Activated CD8-positive, alpha-beta memory T cell treated with anti-CD3 and anti-CD28 coated beads for 1 hour (primary cell): ENCODE data around the gene NPVF.

Experiments
- DNase-seq, 2 donors: peaks; one replicate each; pipeline ENCODE4 v3.0.0-alpha.2; 2020; ENCODE audit warnings: low read depth in 1 of 2; ENCODE audit errors: extremely low read depth in 1 of 2

The NPVF gene, protein sequence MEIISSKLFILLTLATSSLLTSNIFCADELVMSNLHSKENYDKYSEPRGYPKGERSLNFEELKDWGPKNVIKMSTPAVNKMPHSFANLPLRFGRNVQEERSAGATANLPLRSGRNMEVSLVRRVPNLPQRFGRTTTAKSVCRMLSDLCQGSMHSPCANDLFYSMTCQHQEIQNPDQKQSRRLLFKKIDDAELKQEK

DNA sequence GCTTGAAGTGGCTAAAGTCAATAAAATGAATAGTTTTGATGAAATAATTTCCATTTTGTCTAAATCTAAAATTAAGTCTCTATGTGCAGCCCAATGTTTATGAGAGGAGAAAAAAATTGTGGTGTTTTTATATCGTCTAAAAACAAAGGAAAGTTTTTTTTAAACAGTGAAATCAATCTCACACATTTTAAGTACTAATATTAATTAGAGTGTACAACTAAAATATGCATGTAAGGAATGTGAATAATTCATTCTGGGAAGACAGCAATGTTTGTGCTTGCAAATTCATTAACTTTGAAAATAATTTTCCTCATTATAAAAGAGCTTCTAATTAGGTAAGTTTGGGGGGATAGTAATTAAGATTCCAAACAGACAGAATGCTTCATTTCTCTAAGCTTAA, at the start of gene NPVF:
Gene NPVF (minus strand): TSS at position 101 of the 400 bp plus-strand sequence. CDS start 47 bp downstream, at position 54.
- DNase-seq, result no peak

DNA sequence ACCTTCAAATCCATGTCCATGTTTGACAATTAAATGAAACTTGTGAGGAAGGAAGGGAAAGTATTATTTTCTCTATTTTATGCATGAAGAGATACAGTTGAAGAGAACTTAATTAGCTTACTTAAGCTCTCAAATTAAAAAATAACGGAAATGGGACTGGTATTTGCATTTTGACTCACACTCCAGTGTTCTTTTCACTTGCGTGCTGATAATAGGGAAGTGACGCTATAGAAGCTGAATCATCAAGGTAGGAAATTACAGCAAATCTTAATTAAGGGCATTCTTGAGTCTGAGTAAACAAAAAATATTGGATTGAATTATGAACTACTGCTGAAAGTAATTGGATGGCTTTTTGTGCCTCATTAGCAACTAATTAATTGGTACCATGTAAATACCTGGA, 44.0 kb upstream of the NPVF start:
- no peak for DNase-seq

DNA sequence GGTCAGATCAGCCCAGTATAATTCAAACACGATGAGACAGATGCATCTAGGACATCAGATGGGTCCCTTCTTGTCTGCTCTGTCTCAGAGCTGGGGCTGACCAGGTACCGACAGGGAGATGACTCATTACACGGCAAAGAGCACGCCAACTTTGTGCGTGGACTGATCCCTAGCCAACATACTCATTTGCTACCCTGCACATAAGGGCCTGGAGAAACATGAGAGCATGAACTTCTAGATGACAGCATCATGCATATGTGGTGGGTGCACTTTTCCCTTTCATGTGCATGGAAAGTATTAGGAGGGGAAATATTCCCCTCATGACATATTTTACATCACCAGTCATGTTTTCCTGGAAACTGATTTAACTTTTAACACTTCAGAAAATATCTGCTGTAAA, 35.1 kb upstream of the NPVF start:
- DNase-seq, result no peak

DNA sequence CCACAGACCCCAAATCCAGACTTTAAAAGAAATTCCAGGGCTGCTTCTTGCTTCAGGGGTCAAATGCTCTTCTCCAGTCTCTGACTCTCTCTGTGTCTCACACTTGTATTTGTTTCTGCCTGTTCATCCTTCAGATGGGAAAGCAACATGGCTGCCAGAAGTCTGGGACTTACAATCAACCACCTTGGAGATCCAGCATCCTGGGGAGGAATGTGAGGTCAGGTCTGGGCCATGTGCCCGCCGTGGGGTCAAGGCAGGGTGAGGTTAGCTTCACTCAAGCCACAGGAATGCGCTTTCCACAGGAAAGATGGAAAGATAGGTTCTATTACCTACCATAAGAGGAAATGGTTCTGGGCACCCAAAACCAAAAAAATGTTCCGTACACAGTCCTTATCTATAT, 34.3 kb upstream of the NPVF start:
- no peak for DNase-seq

DNA sequence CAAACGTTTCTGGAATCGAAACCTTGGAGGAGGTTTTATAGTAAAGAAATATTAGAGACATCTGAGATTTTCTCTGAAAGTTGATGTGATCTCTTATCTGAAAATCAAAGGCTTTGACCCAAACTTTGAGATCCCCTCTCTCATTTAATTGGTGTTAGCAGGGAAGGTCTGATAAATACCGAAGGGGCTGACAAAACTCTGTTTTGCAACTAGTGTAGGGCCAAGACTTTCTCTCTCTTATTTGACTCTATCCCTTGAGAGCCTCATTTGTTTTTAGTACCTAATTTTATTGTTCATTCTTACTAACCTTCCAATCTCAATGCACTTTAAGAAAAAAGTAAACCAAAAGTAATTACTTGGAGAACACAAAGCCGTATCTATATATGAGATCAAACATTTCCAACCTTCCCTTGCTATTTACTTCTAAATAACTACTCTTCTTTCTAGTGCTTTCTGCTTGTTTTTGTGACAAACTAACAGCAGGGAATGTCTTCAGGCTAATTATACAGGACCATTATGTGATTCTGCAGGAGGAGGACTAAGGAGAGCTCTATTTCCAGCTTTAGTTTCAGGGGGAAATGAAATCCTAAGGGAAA, 33.4 kb upstream of the NPVF start:
- DNase-seq, result no peak

DNA sequence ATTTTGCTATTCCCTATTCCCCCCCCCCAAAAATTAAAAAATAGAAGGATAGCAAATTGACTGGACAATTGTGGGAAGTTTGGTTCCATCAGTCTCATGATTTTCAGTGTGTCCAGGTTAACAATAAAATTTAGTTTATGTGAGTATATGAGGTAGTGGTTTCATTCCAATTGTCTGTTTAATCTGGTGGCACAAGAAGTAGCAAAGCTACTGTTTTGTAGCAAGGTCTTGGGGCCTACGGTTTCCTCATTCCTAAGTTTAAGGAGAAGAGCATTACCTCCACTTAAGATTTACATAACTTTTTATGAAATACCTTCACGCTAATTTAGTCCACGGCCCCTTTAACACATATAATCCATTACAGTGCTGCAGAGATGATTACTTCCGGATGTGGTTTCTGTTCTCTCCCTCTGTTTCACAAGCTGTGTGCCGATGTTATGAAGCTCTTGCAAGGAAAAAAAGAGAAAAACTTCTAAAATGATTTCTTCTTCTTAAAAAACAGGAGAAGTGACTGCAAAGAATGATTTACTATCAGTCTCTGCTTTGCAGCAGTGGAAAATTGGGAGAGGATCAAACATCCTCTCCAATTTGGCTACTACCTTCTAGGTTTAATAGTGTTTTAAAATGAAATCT, 32.7 kb upstream of the NPVF start:
- no peak for DNase-seq

DNA sequence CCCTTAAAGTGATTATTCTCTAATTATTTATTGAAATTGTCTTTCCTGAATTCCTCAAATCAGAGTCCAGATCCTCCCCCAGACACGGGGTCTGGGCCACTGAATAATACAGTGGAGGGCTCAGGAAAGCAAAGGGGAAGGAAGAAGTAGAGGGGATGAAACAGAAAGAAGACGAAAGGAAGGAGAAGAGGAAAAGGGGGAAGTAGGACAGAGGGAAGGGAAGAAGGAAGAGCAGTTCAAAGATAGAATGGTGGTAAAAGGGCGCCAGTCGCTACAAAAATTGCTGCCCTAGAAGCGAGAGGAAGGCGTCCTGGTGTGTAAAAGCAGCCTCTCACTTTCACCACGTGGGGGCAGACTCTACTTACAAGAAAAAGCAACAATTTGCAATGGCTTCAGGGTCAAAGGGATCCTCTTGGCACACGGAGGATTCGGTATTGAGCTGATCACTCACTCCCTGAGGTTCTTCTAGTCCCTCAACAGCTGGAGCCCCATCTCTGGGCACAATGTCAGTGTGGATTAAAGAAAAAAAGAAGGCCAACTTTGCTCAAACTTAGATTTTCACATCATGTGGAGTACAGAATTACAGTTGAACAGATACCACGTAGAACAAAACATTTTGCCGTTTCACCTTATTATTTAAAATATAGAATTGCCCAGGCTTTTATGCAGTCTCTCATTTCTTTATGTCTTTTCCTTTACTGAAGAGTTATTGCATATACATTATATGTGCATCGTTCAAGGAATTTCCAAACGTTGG, 31.4 kb upstream of the NPVF start:
- DNase-seq, result peak; percentile 21 to 44

DNA sequence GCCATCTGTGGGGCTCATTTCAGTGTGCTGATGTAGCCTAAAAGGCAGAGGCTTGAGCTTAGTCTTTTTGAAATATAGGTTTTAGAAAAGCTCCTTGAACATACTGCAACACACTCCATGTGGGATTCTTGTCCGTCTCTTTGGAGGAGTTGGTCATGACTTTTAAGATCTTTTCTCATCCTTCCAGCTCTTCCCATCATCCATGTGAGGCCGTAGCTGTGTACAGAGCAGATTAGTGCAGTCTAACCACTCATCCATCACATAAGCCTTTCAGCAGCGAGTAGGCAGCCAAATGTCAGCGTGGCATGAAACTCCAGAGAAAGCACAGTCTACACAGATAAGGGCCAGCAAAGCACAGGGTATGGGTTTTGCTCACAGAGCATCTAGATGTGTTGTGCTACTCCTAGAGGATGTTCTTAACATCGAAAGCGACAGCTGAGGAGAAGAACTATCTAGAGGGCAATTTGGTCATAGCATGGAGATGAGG, 28.1 kb upstream of the NPVF start:
- no peak for DNase-seq

DNA sequence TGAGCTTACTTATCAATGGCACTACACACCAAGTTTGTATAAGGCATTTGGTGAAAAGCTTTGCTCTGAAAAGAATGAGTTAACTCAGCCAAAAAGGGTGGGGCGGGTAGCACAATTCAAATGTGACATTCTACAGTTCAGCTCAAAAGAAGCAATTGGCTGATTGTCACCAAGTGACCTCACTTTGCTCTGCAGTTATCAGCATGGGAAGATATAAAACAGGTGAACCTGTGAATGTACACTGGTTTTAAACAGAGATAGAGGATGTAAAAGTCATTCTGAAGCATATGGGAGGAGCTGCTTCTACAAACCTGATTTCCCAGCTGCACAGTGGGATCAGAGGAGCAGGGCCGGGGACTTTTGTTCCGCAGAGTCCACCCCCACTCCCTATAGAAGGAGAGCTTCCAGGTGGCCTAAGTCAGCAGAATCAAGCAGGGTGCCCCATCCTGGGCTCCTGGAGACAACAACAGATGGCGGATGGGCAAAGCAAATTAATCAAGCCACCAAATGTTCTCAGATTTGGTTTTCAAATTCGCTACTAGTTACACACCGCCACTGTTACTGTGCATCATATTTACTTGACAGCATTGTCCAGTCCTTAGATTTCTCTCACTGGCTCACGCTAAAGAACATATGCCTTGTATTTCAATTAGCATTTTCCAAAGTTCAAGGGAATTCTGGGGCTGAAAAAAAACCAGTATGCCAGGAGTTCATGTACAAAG, 27.5 kb upstream of the NPVF start:
- DNase-seq, result no peak

DNA sequence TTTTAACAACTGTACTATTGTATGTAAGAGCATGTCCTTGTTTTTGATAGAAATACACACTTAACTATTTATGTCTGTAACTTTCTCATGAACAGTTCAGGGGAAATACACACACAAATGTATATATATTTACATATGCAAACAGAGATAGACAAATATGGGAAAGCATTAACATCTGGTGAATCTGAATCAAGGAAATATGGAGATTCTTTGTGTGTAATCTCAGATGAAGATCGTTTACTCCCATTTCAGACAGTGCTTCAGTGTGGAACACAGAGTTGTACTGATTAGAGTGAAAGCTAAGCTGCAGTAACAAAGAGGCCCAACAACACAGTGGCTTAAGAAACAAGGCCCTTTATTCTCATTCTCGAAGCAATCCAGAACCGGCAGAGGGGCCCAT, 26.3 kb upstream of the NPVF start:
- DNase-seq, result no peak

DNA sequence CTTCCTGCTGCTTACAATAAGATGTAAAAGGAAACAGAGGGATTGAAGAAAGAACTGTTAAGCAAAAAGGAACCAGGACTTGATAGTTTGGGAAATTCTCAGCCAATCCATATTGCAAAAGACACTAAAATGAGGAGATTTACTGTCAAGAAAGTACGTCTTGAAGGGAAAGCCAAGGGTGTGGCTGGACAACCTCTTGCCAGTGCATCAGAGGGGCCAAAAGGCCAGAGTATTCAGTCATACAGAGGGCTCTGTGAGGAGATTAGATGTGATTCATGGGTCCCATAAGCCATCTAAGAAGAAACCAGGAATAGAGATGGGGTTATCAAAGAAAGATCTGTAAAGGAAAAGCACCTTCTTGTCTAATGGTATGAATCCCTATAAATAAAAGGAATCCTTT, 25.4 kb upstream of the NPVF start:
- no peak for DNase-seq

DNA sequence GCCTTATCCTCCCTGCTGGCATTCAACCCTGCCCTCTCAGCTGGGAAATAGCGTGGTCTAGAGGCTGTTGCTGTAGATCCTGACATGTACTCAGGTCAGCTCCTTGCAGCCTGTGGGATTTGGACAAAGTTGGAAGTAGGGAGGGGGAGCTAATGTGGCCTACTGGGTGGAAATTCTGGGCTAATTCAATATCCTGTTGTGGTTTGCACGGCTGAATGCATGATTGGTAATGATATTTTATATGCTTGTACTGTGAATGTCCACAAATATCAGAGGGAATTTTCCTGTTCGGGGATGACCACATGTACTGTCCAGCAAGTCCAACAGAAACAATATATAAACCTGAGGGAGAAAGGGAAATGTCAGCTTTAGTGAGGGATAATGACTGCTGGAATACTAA, 22.1 kb upstream of the NPVF start:
- no peak for DNase-seq

DNA sequence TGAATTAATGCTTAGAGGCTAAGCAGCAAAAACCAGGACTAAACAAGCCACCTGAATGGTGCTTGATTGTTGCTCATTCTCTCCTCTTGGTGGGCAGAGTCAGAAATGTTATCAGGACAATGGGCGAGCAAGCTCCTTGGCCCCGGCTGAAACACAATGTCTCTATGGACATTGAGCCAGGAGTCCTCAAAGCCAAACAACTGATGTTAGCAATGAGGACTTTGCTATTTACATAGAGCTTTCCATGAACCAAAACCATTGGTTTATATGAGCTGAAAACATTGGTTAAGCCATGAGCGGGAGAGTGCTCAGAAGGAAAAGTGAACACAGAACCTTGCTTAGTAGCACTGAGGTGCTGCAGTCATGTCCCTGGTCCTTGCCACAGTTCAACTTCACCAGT, 21.5 kb upstream of the NPVF start:
- no peak for DNase-seq

DNA sequence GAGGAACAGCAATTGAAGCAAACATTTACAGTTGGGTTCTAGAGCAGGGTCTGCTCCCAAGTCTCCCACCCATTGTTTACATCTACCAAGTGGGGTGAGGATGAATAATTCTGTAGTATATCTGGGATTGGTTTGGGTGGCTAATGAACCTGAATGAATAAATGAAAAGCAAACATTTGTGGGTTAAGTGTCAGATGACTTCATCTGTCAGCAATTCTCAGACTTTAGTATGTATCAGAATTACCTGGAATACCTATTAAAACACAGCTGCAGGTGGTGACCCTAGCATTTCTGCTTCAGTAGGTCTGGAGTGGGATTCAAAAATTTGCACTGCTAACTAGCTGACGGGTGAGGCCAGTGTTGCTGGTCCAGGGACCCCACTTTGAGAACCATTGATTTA, 18.0 kb upstream of the NPVF start:
- DNase-seq, result no peak

DNA sequence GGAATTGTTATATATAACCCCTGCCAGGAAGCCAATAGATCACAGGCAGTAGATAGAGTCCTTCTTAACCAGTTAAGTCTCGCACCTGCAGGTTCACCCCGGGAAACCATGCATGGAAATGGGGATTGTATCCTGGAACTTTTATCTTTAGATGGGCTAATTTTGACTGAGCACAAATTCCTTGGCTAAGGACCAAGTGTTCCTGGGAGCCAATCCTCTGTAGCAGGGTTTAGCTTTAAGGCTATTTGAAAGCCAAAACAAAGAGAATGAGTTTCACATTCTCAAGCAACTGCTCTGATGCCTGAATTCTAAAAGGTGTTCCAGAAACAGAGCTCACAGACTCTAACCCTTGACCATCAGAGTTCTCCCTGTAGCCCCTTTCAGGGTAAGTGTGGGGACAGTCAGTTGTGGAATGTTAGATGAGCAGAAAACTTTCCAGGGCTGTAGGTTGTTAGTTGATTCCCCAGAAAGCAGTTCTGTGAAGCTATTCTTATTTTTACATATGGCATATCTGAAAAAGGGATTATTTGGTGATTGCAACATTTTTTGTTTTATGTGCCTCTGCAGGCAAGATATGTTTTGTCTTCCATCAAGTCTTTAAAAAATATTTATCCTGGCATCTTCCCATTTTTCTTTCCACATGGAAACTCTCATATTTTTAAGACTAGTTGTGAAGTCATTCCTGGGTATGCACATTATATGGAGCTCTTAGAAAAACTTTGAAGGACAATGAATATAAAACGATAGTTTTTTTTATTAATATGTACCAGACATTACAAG, 16.2 kb upstream of the NPVF start:
- DNase-seq, result no peak

DNA sequence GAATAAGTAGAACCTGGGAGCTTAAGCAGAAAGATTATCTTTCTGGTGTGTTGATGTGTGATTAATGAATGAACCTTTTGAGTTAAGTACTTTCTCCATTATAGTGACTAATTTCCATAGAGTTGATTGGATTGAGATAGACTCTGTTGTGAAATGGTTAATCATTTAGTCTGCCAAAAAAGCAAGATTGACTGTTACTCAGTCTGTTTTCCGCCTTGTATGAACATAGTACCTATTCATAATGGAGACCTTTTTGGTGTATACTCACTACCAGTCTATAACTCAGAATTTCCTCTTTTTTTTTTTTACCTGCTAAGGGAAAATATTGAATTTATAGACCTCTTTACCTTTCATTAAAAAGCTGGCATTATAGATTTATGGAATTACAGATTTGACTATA, 14.4 kb upstream of the NPVF start:
- no peak for DNase-seq

DNA sequence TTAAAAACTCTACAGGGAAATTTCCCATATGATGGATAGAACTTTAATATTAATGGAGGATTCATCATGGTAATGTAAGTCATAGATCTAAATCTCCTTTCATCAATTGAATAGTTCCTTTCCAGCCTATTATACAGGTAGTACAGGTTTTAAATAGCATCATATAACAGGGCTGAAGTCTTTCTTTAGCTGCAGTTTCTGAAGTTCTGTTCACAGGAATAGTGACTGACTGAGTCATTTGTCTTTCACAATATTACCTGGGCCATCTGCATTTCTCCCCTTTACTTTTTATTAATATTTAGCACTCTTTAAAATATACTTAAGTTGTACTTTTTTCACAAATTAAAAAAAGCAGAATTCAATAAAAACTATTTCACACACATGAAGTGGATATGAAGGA, 12.6 kb upstream of the NPVF start:
- DNase-seq, result no peak

DNA sequence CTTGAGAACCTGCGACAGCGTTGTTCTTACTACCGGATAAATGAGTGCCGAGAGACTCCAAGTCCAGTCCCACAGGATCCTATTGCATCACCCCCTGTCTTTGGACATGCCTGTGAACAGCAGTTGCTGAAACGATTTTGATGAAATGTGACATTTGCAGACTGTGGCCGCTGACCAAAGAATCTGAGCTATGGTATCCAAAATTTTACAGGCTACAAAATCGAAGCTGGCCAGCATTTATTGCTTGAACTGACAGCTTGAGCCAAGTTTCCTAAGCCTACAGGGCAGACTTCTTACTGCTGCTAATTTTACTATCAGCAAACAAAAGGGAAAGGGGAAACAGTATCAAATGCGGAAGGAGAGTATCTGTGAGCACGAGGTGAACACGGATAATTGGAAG, 12.1 kb upstream of the NPVF start:
- no peak for DNase-seq

DNA sequence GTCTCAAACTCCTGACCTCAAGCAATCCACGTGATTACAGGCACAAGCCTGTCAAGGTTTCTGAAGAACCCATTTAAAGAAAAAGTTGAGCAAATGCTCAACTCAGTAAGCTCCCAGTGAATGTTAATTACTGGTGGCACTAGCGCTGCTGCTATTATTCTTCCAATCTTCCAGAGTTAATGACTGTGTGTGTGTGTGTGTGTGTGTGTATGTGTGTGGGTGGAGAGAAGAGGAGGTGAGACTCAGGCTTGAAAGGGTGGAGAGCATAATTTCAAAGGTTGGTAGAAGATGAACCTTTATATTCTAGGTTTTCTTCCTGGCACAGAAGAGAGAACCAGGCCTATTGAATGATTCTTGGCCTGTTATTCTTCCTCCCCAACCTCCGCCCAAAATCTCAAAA, 11.6 kb upstream of the NPVF start:
- DNase-seq, result no peak

DNA sequence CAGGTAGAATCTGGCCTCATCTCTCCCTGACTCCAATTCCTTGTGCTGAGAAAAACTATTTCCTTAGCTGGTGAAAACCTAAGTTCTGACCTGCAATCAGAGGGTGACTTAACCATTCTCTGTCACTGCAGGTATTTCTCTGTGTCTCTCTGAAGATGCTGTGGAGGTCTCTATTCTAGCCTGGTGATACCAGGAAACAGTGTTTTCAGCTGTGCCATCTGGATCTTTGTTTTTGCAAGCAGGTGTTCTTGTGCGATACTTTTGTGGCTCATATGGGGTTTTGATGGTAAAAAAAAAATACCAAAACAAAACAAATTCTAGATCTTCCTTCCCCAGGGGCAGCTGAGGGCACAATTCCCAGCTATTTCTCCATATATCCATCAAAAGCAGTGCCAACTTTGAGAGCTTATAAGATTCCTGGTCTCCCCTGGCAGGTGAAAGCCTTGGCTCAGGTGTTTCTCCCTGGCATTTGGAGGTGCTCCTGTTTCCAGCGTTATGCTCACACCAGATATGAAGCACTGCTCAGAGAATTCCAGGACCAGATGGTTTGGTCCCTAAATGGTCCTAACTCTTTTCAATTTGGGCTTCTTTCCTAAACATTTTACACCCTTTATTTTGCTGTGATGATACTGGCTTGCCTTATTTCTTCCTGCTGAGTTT, 9.9 kb upstream of the NPVF start:
- DNase-seq, result no peak
